ENCODE results near the gene BCLAF3.

BCLAF3 gene

DNA sequence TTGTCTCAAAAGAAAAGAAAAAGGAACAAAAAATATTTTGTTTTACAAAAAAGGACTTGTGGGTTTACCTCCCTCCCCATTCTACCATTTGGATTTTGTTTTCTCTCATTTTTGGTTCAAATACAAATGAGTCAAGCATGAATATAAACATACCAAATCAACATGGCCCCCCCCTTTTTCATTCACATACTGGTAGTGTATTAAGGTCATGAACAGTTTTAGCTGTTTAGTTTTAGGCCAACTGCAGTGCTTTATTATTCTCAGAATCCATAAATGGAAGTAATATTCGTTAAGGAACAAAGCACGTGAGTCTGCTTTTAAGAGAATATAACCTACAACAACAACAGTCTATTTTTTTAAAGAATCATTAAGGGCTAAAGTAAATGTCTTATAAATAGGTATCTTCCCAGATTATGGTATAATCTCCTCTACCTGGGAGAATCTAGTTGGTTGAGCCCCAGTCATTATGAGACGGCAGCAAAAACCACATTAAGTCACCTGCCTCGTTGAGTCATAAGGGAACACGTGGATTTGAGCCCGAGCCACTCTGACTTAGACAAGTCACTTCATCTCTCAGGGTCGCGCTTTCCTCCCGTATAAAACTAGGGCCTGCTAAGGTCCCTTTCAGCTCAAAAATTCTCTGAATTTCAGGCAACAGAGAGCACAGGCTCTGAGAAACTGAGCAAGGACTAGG is 26.7 kb downstream of the BCLAF3 start:
- DNase-seq: no peak

DNA sequence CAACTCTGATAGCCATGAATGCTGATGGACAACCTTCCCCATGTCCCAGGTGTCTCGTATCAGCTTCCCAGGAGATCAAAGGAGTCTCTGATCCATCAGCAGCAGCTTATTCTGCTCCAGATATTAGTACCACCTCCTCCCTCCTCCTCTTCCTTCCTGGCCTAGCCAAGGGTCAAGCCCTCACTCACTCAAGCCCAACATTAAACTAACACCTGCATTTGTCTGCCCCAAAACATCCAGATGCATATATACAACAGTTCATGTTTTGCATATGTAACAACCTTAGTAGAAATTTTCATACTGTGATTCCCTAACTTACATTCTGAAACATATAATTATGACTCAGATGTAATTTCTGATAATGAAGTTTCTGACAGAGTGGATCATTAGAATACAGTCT is 29.9 kb downstream of the BCLAF3 start:
- no peak for DNase-seq

DNA sequence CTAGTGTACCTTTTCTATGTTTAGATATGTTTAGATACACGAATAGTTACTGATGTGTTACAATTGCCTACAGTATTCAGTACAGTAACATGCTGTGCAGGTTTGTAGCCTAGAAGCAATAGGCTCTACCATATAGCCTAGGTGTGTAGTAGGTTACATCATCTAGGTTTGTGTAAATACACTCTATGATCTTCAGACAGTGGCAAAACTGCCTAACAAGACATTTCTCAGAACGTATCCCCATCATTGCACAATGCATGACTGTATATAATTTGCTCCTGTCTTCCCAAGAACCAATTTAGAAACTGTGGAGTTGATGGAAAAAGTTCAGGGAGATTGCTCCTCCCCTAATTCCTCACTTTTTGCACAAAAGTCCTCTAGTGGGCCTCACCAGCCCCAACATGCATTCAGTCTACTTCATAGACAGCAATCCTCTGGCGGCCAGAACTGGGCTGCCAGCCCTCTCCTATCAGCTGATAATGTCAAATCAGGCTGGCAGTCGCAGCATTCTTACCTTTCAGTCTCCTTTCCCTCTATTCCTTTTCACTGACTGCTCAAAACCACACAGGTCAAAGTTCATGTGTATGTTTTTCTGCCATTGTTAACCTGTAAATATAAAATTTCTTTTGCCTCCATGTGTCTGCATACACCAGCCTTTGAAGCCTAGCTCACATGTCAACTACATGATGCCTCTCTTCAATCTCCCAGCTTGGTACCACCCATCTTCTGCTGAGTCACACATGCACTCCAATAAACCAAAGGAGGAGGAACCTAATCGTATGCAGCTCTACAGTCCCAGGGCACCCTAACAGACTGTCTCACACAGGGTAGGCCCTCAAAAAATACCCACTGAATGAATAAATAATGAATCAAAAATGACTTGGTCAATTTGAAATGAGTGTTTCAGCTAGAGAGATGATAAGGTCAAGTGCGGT is 32.0 kb downstream of the BCLAF3 start:
- DNase-seq: no peak

DNA sequence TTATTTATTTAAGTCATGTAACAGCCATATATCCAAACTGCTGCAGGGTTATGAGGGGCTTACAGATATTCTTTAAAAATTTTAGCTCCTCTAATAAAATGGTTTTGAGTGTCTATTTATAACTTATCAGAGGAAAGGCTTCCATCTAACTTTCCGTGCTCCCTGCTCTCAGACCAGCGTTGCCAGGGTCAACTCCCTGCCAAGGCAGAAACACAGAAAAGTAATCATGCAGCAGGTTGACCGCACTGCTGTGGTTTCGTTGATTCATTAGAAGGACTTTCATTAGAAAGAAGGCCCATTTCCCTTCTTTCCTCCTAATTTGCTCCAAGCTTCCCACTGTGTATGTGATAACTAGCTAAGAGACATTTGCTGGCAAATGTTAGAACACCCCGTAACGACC is 33.9 kb downstream of the BCLAF3 start:
- no peak for DNase-seq

DNA sequence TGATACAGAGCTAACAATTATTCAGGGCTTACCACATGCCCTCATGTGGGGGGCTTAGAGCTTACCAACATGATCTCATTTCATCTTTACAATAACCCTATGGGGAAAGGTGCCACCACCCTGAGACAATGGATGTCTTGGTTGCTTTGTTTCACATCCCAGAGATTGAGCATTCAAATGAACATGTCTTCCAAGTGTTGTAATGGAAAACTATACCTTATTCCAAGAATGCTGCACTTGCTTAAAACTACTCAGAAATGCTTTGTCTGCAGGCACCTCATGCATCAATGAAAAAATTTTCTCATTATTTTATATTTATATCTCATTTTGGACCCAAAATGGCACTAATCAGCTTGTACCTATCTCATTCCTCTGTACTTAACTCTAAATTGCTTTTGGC is 34.6 kb downstream of the BCLAF3 start:
- no peak for DNase-seq

DNA sequence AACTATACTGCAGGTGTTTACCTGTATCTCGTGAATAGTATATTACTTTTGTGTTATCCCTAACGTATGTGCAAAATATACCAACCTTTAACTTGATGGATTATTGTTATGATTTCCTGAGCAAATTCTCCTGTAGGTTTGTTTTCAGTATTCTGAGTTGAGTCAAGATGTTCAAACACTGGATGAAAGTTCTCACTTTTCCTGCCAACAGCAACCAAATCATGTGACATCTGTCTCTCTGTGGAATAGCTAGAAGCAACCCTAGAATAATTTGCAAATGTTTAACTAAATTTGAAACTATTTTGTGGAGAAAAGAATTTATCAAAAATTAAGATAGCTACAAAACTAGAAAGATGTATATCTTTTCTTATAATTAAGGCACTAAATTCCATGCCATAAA is 35.6 kb downstream of the BCLAF3 start:
- DNase-seq: no peak

DNA sequence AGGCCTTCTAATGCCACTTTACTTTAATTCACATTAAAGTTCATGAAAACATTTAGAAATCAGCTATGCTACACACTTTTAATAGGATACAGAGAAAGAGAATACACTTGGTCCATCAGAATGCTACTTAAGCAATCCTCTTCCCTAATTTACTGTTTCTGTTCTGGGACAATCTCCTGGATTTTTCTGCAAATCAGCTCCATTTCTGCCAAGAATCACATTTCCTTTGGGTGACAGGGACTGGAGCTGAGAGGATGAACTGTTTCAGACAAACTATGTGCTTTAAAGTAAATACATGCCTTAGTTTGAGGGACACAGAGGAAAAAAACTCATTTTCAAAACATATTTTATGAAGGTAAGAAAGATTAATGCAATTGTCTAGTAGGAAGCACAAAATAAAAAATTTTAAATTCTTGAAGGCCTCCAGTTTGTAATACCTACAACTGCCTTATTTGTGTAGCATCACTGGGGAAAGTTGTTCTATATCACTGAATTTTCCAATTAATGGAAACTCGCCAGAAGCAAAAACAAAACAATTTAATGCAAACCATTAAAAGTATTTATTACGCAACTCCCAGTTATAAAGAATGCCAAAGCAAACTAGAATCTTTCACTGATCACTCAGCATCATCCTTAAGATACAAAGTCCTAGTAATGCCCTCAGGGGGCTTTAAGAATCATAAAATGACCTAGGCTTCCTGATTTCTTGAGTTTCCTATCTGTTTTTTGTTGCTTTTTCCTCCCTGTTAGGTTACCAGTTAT is 36.3 kb downstream of the BCLAF3 start:
- DNase-seq: no peak

DNA sequence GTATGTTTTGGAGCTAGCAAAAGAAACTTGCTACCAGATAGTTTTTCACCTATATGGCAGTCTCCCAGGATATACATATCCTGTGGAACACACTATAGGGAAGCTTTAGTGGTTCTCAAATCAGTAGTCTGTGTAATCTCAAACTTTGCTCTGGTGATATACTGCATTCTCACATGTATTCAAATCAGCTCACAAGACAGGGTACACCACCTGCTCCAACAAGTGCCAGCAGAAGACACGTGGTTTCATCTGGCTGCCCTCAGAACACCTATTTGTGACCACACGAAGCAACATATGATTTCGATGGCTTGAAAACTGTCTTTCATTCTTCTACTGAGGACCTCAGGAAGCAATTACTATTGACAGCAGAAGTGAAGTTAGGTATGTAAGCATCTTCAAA is 37.7 kb downstream of the BCLAF3 start:
- no peak for DNase-seq

DNA sequence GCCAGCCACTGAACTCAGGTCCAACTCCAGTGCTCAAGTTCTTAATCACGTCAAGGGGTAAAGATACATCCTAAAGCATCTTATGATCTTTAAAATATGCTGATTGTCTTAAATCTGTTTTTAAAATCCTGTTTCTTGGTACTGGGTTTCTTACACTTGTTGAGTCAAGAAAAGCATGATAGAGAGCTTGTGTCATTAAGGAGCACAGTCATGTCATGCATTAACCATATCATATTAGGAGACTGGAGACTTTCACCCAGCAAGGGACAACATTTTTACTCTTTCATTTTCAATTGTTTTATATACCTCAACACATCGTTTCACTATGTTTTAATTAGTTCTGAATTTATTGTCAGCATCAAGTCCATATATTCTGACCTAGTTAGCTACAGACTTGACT is 41.5 kb downstream of the BCLAF3 start:
- DNase-seq: no peak

DNA sequence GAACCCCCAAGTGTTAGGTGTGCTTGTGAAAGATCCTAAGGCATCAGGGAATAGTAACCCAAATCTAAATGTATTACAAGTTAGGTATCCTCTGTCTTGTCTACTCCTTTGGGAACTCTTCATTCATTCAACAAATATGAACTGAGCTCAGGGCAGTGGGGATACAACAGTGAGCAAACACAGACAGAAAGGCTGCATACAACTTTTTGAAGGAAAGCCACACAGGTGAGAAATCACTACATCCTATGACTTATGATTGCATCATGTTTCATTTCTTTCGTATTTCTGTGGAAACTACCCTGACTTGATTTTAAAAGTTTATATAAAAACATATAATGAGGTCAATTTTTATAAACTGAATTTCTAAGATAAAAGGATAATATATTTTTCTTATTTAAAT is 43.2 kb downstream of the BCLAF3 start:
- DNase-seq: no peak

All from SW 1271 (cell line).